PC-3 (cell line): Measurements from ENCODE around the gene TRAF3IP3. TPM values are rescaled to one million over a fixed set of nuclear protein-coding genes. Genes with fewer than 3 reads are reported as not detected.

Experiments used
- ATAC-seq: fragments of 200-7000 bp; cut with Tn5 transposase; 2 replicates; pipeline ENCODE4 v1.9.1; 2020; ENCODE audit warnings: mild to moderate bottlenecking, moderate library complexity
- BruUV-seq: library from RNA; stranded (reverse); fragments of 400-500 nt; replicated peaks from 2 replicates; lab custom pipeline; 2021; lab: Mats Ljungman, UMichigan
- CTCF ChIA-PET: fragments of 300-600 bp; sonication (Branson Sonifier 250); formaldehyde crosslinking; loops from one replicate; lab custom pipeline; 2022; ENCODE audit warnings: antibody characterized with exemption; lab: Charles Lee
- POLR2A ChIA-PET: fragments of 300-600 bp; sonication (Branson Sonifier 250); formaldehyde crosslinking; loops from one replicate; lab custom pipeline; 2022; ENCODE audit warnings: antibody characterized with exemption; ENCODE audit not compliant: unreplicated experiment; lab: Charles Lee
- DNase-seq: peaks from one replicate; pipeline ENCODE4 v3.0.0-alpha.2; 2015
- H2AFZ ChIP-seq: fragments of 300-600 bp; sonication (generic); 2 replicates; pipeline ENCODE4 v1.6.0; 2016; ENCODE audit warnings: antibody characterized with exemption, low read length
- H3F3A ChIP-seq: fragments of 300-600 bp; sonication (generic); one replicate; pipeline ENCODE4 v1.6.0; 2017; ENCODE audit warnings: antibody characterized with exemption, low read length, control low read depth, mild to moderate bottlenecking; ENCODE audit not compliant: unreplicated experiment
- H3K27ac ChIP-seq: fragments of 300-600 bp; sonication (generic); 2 replicates; pipeline ENCODE4 v1.5.1; 2016; ENCODE audit warnings: mild to moderate bottlenecking, low read length
- H3K27me3 ChIP-seq: fragments of 300-600 bp; sonication (generic); 2 replicates; pipeline ENCODE4 v1.6.1; 2016; ENCODE audit warnings: low read length, mixed read lengths
- H3K36me3 ChIP-seq: fragments of 300-600 bp; sonication (generic); 2 replicates; pipeline ENCODE4 v1.6.1; 2016; ENCODE audit warnings: low read depth, mixed run types, low read length, mixed read lengths
- H3K4me1 ChIP-seq: fragments of 300-600 bp; sonication (generic); 2 replicates; pipeline ENCODE4 v1.5.1; 2016; ENCODE audit warnings: low read length; ENCODE audit not compliant: insufficient read depth
- H3K4me2 ChIP-seq: fragments of 300-600 bp; sonication (generic); 2 replicates; pipeline ENCODE4 v1.6.0; 2016; ENCODE audit warnings: low read length
- H3K4me3 ChIP-seq: fragments of 300-600 bp; sonication (generic); 2 replicates; pipeline ENCODE4 v1.5.1; 2016; ENCODE audit warnings: mild to moderate bottlenecking, low read length, mixed read lengths
- H3K79me2 ChIP-seq: fragments of 300-600 bp; sonication (generic); 2 replicates; pipeline ENCODE4 v1.6.1; 2017; ENCODE audit warnings: low read length, mixed read lengths
- H3K9ac ChIP-seq: fragments of 300-600 bp; sonication (generic); 2 replicates; pipeline ENCODE4 v1.6.0; 2016; ENCODE audit warnings: mild to moderate bottlenecking, low read length
- H3K9me2 ChIP-seq: fragments of 300-600 bp; sonication (generic); replicated peaks from 2 replicates; pipeline ENCODE4 v1.6.1; 2016; ENCODE audit warnings: mixed run types, low read length, mixed read lengths
- H3K9me3 ChIP-seq: fragments of 300-600 bp; sonication (generic); 2 replicates; pipeline ENCODE4 v1.6.1; 2016; ENCODE audit warnings: low read length, mixed read lengths
- H4K20me1 ChIP-seq: fragments of 300-600 bp; sonication (generic); 2 replicates; pipeline ENCODE4 v1.6.1; 2016; ENCODE audit warnings: low read length, mixed read lengths
- EZH2 ChIP-seq: fragments of 300-600 bp; sonication (generic); IDR thresholded peaks from one replicate; pipeline ENCODE4 v1.6.1; 2017; ENCODE audit warnings: antibody characterized with exemption, mild to moderate bottlenecking, low read length; ENCODE audit not compliant: unreplicated experiment
- EZH2phosphoT487 ChIP-seq: fragments of 300-600 bp; sonication (generic); IDR thresholded peaks from 2 replicates; pipeline ENCODE4 v1.6.1; 2018; ENCODE audit warnings: mild to moderate bottlenecking, antibody characterized with exemption, low read length, borderline replicate concordance
- intact Hi-C: fragments of 100-400 bp; cut with micrococcal nuclease; formaldehyde crosslinking; loops from 2 replicates; pipeline ENCODE4 v1.9.0; 2023
- total RNA-seq: library from RNA; depleted of rRNA; stranded (reverse); fragments of >200 nt; gene quantifications from 2 replicates; pipeline ENCODE4 v1.2.3, GENCODE V29; 2014
- TF ChIP-seq, protein P1 (sequence below): fragments of 300-600 bp; sonication (generic); conservative IDR thresholded peaks from 2 replicates; pipeline ENCODE4 v1.5.1; 2017; ENCODE audit warnings: antibody characterized with exemption, low read depth, mild to moderate bottlenecking, low read length

Gene TRAF3IP3
- total RNA-seq, 1 experiment from 2014 or later: not detected

DNA sequence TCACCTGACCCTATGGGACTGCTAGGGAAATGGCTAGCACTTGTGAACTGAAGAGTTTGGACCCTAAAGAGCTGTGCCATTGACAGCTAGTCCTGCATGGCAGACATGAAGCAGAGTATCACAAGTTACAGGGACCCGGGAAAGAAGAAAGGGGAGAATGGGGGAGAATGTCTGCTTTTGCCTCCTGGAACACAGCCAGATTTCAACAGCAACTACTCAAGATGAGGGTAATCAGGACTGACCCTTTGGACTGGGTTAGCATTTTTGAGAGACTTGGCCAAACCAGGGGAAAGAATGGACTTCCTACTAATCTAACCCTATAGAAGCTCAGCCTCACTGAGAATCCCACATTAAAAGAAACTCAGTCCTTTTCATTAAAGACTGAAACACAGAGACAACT, 63.2 kb downstream of the TRAF3IP3 start:
- no peak for ATAC-seq
- no peaks in the 10 kb centered on the region for H3K36me3 ChIP-seq
- H3K4me3 ChIP-seq: no peak overlapping the region
- BruUV-seq: no TSS peak
- intact Hi-C loops: no loop called here
- H3F3A ChIP-seq: peaks cover 7% of the 10 kb centered on the region
- H3K4me1 ChIP-seq: peaks cover 23% of the 10 kb centered on the region
- no peaks in the 10 kb centered on the region for H3K9me3 ChIP-seq
- TF ChIP-seq, protein P1, sequence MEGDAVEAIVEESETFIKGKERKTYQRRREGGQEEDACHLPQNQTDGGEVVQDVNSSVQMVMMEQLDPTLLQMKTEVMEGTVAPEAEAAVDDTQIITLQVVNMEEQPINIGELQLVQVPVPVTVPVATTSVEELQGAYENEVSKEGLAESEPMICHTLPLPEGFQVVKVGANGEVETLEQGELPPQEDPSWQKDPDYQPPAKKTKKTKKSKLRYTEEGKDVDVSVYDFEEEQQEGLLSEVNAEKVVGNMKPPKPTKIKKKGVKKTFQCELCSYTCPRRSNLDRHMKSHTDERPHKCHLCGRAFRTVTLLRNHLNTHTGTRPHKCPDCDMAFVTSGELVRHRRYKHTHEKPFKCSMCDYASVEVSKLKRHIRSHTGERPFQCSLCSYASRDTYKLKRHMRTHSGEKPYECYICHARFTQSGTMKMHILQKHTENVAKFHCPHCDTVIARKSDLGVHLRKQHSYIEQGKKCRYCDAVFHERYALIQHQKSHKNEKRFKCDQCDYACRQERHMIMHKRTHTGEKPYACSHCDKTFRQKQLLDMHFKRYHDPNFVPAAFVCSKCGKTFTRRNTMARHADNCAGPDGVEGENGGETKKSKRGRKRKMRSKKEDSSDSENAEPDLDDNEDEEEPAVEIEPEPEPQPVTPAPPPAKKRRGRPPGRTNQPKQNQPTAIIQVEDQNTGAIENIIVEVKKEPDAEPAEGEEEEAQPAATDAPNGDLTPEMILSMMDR: no peak
- TF ChIP-seq EZH2phosphoT487 (no peak), EZH2 (no peak)
- H3K79me2 ChIP-seq: no peaks in the 10 kb centered on the region
- no peak overlapping the region for H2AFZ ChIP-seq
- ChIA-PET CTCF (no interaction called here), POLR2A (no interaction called here)
- H3K4me2 ChIP-seq: no peak overlapping the region
- DNase-seq: no peak
- no peak overlapping the region for H3K9ac ChIP-seq
- H3K9me2 ChIP-seq: no peaks in the 10 kb centered on the region
- H4K20me1 ChIP-seq: no peaks in the 10 kb centered on the region
- H3K27ac ChIP-seq: no peak overlapping the region
- no peaks in the 10 kb centered on the region for H3K27me3 ChIP-seq

DNA sequence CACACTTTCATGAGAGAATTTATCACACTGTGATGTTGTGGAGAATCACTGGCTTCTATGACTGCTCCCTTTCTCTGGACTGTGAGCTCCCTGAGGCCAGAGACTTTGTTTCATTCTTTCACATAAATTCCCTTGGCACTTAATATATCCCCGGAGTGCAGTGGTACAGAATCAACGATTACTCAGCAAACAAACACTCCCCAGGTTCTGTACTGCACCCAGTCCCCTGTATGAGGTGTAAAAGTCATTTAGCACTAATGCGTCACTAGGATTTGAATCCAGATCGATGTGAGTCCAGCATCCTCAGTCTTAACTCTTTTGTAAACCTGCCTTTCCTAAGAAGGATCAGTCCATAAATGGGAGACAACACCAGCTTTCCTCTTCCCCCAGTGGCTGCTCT, 65.1 kb downstream of the TRAF3IP3 start:
- Histone ChIP-seq H3K36me3 (no peaks in the 10 kb centered on the region), H4K20me1 (no peaks in the 10 kb centered on the region), H3K27me3 (no peaks in the 10 kb centered on the region), H3K4me1 (peaks cover 41% of the 10 kb centered on the region), H3K79me2 (no peaks in the 10 kb centered on the region), H3K9me2 (no peaks in the 10 kb centered on the region), H3K4me3 (no peak overlapping the region), H3K27ac (no peak overlapping the region), H3K4me2 (no peak overlapping the region), H2AFZ (no peak overlapping the region), H3K9me3 (no peaks in the 10 kb centered on the region), H3K9ac (no peak overlapping the region), H3F3A (peaks cover 12% of the 10 kb centered on the region)
- no TSS peak for BruUV-seq
- CTCF ChIA-PET: no interaction called here
- no peak for ATAC-seq
- no peak for DNase-seq
- POLR2A ChIA-PET: no interaction called here
- intact Hi-C loops: loop anchor here (10.0 kb wide), 1 partner anchor 414 kb away; the partner anchor contains the start of gene SERTAD4
- TF ChIP-seq EZH2phosphoT487 (no peak), EZH2 (no peak)
- TF ChIP-seq, protein P1: no peak

DNA sequence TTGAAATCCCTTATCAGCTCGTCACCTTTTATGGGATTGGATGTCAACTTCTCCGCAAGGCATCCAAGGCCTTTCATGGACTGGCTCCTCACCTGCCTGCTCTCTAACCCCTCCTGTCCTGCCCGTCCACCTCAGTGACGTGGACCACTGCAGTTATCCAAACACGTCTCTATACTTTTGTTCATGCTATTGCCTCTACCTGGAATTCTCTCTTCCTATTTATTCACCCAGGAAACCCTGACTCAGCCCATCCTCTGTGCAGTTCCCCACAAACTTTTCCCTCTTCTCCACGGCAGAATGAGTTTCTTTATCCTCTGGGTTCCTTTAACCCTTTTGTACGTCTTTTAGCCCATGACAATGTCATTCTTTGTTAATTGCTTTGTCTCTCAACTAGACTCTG, 66.9 kb downstream of the TRAF3IP3 start:
- Histone ChIP-seq H3K27me3 (no peaks in the 10 kb centered on the region), H3K4me3 (peak overlapping the region; percentile 59), H3K27ac (peak overlapping the region; percentile 95), H3K4me1 (peaks cover 54% of the 10 kb centered on the region), H3K9me2 (no peaks in the 10 kb centered on the region), H3K9ac (peak overlapping the region; percentile 81), H3K9me3 (no peaks in the 10 kb centered on the region), H3F3A (peaks cover 12% of the 10 kb centered on the region), H3K4me2 (peak overlapping the region; percentile 88), H3K36me3 (no peaks in the 10 kb centered on the region), H4K20me1 (no peaks in the 10 kb centered on the region), H2AFZ (peak overlapping the region; percentile 73), H3K79me2 (no peaks in the 10 kb centered on the region)
- ChIA-PET CTCF (interaction anchor here (0.7 to 2.3 kb wide), 5 partner anchors 14 to 35 kb away, joined by 3 to 10 read pairs (median 4); no protein-coding TSS in a partner anchor), POLR2A (interaction anchor here (0.6 to 1.1 kb wide), 5 partner anchors 14 to 517 kb away, joined by 3 to 21 read pairs (median 3); partner anchors contain the start of genes C1orf74 and IRF6)
- ATAC-seq: no peak
- TF ChIP-seq, protein P1: no peak
- no peak for TF ChIP-seq EZH2
- TF ChIP-seq EZH2phosphoT487: no peak
- no TSS peak for BruUV-seq
- intact Hi-C loops: loop anchor here (1.0 to 10.0 kb wide), 3 partner anchors 16 to 412 kb away; partner anchors contain the start of genes IRF6 and SERTAD4
- DNase-seq: no peak
